Testis (tissue), 2 donors: Measurements from ENCODE around the gene ANXA6.

Experiments
- POLR2A ChIP-seq: fragments of 450-650 bp; IDR thresholded peaks from one replicate; pipeline ENCODE4 v1.6.1; 2017; ENCODE audit warnings: antibody characterized with exemption, mild to moderate bottlenecking, moderate library complexity
- TF ChIP-seq, protein P1 (sequence below), 3 experiments: fragments of 450-650 bp in 2 of 3; fragments of 200-600 bp in 1 of 3; sonication (generic) in 1 of 3; IDR thresholded peaks; one replicate each; pipeline ENCODE4 v1.5.1; 2016 to 2019; ENCODE audit warnings: antibody characterized with exemption in 3 of 3, mild to moderate bottlenecking in 2 of 3, moderate library complexity in 1 of 3

DNA sequence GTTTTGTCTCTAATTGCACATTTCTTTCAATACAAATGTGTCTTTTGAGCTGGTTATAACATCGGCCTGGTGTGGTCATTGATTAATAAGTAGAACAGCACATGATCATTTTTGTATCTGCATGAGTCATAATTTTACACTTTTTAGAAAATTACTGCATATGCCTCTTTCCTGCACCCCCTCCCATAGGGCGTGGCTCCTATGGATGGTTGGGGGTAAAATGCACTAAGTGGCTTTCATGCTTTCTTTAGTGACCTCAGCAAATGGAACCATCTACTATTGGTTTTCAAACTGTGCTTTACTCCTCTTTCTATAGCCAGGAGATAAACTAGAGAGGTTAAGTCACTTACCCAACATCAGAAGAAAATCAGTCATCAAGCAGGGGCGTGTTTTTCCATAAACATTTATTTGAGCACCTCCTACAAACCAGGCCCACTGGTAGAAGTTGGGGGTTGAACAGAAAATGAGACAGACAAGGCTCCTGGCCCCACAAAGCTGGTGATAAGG is 3.8 kb downstream of the ANXA6 start:
- TF ChIP-seq, protein P1, sequence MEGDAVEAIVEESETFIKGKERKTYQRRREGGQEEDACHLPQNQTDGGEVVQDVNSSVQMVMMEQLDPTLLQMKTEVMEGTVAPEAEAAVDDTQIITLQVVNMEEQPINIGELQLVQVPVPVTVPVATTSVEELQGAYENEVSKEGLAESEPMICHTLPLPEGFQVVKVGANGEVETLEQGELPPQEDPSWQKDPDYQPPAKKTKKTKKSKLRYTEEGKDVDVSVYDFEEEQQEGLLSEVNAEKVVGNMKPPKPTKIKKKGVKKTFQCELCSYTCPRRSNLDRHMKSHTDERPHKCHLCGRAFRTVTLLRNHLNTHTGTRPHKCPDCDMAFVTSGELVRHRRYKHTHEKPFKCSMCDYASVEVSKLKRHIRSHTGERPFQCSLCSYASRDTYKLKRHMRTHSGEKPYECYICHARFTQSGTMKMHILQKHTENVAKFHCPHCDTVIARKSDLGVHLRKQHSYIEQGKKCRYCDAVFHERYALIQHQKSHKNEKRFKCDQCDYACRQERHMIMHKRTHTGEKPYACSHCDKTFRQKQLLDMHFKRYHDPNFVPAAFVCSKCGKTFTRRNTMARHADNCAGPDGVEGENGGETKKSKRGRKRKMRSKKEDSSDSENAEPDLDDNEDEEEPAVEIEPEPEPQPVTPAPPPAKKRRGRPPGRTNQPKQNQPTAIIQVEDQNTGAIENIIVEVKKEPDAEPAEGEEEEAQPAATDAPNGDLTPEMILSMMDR (IDR thresholded peaks at IDR 0.05): no peak
- TF ChIP-seq POLR2A: no peak
